ENCODE data around the gene PSTPIP2.

GRCh38 chr18:46054956-46055837 is 16.9 kb downstream of the PSTPIP2 start:
- TF ChIP-seq MAX (CRISPR knock-in tag; IDR thresholded peaks at IDR 0.05) (no peak), TCF7L2 (IDR thresholded peaks at IDR 0.05; ENCODE audit: low read depth, low read length) (no peak)
